HepG2 (cell line): ENCODE data around the gene EVPLL. TPM values are rescaled to one million over a fixed set of nuclear protein-coding genes. Genes with fewer than 3 reads are reported as not detected.

ENCODE experiments used
- ARID4A ChIP-seq: sonication (generic); formaldehyde crosslinking; IDR thresholded peaks from 2 replicates; pipeline ENCODE4 v1.5.0; 2020; ENCODE audit warnings: mild to moderate bottlenecking, missing genetic modification reagents, borderline replicate concordance
- ATF7 ChIP-seq, 2 experiments: fragments of 450-650 bp in 1 of 2; sonication (generic) in 1 of 2; formaldehyde crosslinking in 1 of 2; IDR thresholded peaks; 2 replicates each; pipeline versions ENCODE4 v1.4.0 to v1.6.1; 2016 to 2020; ENCODE audit warnings: antibody characterized with exemption in 1 of 2, mild to moderate bottlenecking in 1 of 2, missing genetic modification reagents in 1 of 2
- FOXK1 ChIP-seq: sonication (generic); formaldehyde crosslinking; IDR thresholded peaks from 2 replicates; pipeline ENCODE4 v1.4.0; 2020; ENCODE audit warnings: low read depth, missing genetic modification reagents, borderline replicate concordance
- HMG20A ChIP-seq: IDR thresholded peaks from 2 replicates; pipeline ENCODE4 v1.6.1; 2016; ENCODE audit warnings: borderline replicate concordance
- HOXA5 ChIP-seq: sonication (generic); formaldehyde crosslinking; IDR thresholded peaks from 2 replicates; pipeline ENCODE4 v1.4.0; 2020; ENCODE audit warnings: missing genetic modification reagents
- JARID2 ChIP-seq: sonication (generic); formaldehyde crosslinking; IDR thresholded peaks from 2 replicates; pipeline ENCODE4 v1.8.1; 2023; ENCODE audit warnings: missing genetic modification reagents, inconsistent platforms; ENCODE audit not compliant: insufficient replicate concordance
- KLF16 ChIP-seq, 2 experiments: sonication (generic) in 1 of 2; formaldehyde crosslinking in 1 of 2; IDR thresholded peaks; 2 replicates each; pipeline versions ENCODE4 v1.6.1 to v1.8.0; 2016 to 2023; ENCODE audit warnings: missing genetic modification reagents in 2 of 2, missing compliant biosample characterization in 1 of 2
- MATR3 ChIP-seq: sonication (generic); formaldehyde crosslinking; IDR thresholded peaks from 2 replicates; pipeline ENCODE4 v1.4.0; 2020; ENCODE audit warnings: missing genetic modification reagents
- POLR2G ChIP-seq: fragments of 200-400 bp; formaldehyde crosslinking; IDR thresholded peaks from 2 replicates; pipeline ENCODE4 v1.6.1; 2018; ENCODE audit warnings: mild to moderate bottlenecking, low read depth, low read length, moderate library complexity
- RXRB ChIP-seq: IDR thresholded peaks from 2 replicates; pipeline ENCODE4 v1.6.1; 2016; ENCODE audit warnings: borderline replicate concordance, missing genetic modification reagents, missing compliant biosample characterization
- SIN3B ChIP-seq: fragments of 150-350 bp; IDR thresholded peaks from 2 replicates; pipeline ENCODE4 v1.6.1; 2014; ENCODE audit warnings: low read length
- STAT6 ChIP-seq: sonication (generic); formaldehyde crosslinking; IDR thresholded peaks from 2 replicates; pipeline ENCODE4 v1.4.0; 2020; ENCODE audit warnings: missing genetic modification reagents, mild to moderate bottlenecking, borderline replicate concordance
- THRA ChIP-seq: sonication (generic); formaldehyde crosslinking; IDR thresholded peaks from 2 replicates; pipeline ENCODE4 v1.4.0; 2020; ENCODE audit warnings: missing genetic modification reagents, borderline replicate concordance
- ZNF317 ChIP-seq: sonication (generic); formaldehyde crosslinking; IDR thresholded peaks from 2 replicates; pipeline ENCODE4 v1.5.0; 2020; ENCODE audit warnings: mild to moderate bottlenecking, missing genetic modification reagents
- ZNF337 ChIP-seq: sonication (generic); formaldehyde crosslinking; IDR thresholded peaks from 2 replicates; pipeline ENCODE4 v1.5.1; 2020; ENCODE audit warnings: missing genetic modification reagents, low read depth, mild to moderate bottlenecking, borderline replicate concordance
- ZNF563 ChIP-seq: sonication (generic); formaldehyde crosslinking; IDR thresholded peaks from 2 replicates; pipeline ENCODE4 v1.8.0; 2022; ENCODE audit warnings: mild to moderate bottlenecking, moderate library complexity, missing genetic modification reagents
- ZNF766 ChIP-seq: sonication (generic); formaldehyde crosslinking; IDR thresholded peaks from 2 replicates; pipeline ENCODE4 v1.5.0; 2020; ENCODE audit warnings: missing genetic modification reagents, borderline replicate concordance
- ZNF850 ChIP-seq: sonication (generic); formaldehyde crosslinking; conservative IDR thresholded peaks from 2 replicates; pipeline ENCODE4 v1.9.0; 2021; ENCODE audit warnings: mild to moderate bottlenecking, missing genetic modification reagents
- polyA plus RNA-seq, 8 experiments: library from polyadenylated mRNA; depleted of rRNA in 3 of 8; stranded (reverse) in 7 of 8; unstranded in 1 of 8; fragments of >200 nt; fragmentation: Illumina TruSeq in 4 of 8; extraction: Trizol in 4 of 8; gene quantifications; 2 replicates each; pipeline versions ENCODE4 v1.2.1 to v1.2.3, GENCODE V29; 2011 to 2016; ENCODE audit warnings: low read depth in 4 of 8, missing spikeins in 1 of 8, mixed read lengths in 1 of 8; ENCODE audit not compliant: insufficient read depth in 1 of 8
- total RNA-seq, 5 experiments: library from RNA; depleted of rRNA; stranded (reverse); fragments of >200 nt; fragmentation: Illumina TruSeq; extraction: Trizol; gene quantifications; 2 replicates each; pipeline ENCODE4 v1.2.3, GENCODE V29; 2016; ENCODE audit warnings: low read depth in 1 of 5

EVPLL gene
- total and polyA plus RNA-seq, 2 of the 13 experiments (the other 11 are each of a cell fraction or from before 2014, with no cell fraction given) = 0.07 TPM; not detected in 1

DNA sequence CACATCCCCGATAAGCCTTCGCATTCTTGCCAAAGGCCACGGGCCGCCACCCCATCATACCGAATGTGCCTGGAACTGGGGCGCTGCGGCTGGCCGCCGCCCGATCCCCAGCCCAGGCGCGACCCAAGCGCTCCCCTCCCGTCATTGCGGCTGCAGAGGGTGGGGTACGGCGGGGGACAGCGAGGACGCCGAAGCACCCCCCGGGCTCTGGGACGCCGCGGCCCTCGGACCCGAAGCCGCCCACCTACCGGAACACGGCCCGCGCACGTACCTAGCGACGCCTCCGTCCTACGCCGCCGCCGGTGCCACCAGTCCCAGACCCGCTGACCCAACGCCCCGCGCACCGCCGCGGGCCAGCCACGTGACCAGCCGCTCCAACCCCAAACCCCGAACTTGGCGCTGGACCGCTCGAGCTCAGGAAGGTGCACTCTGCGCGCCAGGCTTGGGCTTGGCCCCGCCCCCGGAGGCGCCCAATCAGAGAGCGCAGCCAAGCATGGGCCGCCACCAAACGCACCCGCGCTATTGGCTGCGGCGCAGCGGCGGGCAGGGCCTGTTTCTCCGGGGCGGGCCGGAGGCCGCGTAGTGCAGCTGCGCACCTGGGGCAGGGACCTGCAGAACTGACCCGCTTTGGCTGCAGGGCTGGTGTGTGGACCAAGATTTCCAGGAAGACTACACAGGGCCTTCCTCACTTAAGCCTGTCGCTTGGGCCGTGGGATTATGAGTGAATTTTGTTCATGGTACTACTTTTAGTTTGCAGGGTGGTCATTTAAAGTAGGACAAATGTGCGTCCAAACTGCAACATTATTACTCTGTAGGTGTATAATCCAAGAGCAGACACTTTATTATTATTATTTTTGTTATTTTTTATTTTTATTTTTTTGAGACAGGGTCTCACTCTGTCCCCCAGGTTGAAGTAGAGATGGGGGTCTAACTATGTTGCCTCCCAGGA, 14.2 kb upstream of the EVPLL start, which contains the start of gene SHMT1 (continued):
- 0 out of 2 replicates have a peak, but pooled peaks have one; percentile 7 for TF ChIP-seq ZNF337 (CRISPR knock-in tag)
- TF ChIP-seq STAT6 (CRISPR knock-in tag) = no peak; the same call in 1 of the 2 replicates
- no peak for TF ChIP-seq SIN3B
- peak; percentile 77; the same call in 1 of the 2 replicates for TF ChIP-seq ZNF766 (CRISPR knock-in tag)
- peak; percentile 45; the same call in 1 of the 2 replicates for TF ChIP-seq FOXK1 (CRISPR knock-in tag)
- no peak for TF ChIP-seq ATF7 (IDR thresholded peaks at IDR 0.05)
- no peak for TF ChIP-seq ATF7 (CRISPR knock-in tag; IDR thresholded peaks at IDR 0.05)
- TF ChIP-seq KLF16 (CRISPR knock-in tag; IDR thresholded peaks at IDR 0.05) = no peak
- no peak for TF ChIP-seq ZNF317 (CRISPR knock-in tag)
- TF ChIP-seq HOXA5 = peak; percentile 80; the same call in 1 of the 2 replicates
- TF ChIP-seq ZNF850 = 0 out of 2 replicates have a peak, but pooled peaks have one; percentile 41
- peak; percentile 35; the same call in 1 of the 2 replicates for TF ChIP-seq RXRB (CRISPR knock-in tag)
- TF ChIP-seq JARID2 (CRISPR knock-in tag) = no peak
- peak; percentile 78 for TF ChIP-seq POLR2G
- no peak for TF ChIP-seq THRA (CRISPR knock-in tag)
- peak; percentile 82; the same call in 1 of the 2 replicates for TF ChIP-seq ZNF563
- no peak for TF ChIP-seq HMG20A (CRISPR knock-in tag)
- TF ChIP-seq ARID4A (CRISPR knock-in tag) = peak; percentile 91
- no peak for TF ChIP-seq MATR3
